SU-DHL-6 (cell line): ENCODE results near the gene EXOC3.

Source experiments
- H2AFZ ChIP-seq: fragments of 200-600 bp; sonication (generic); 2 replicates; pipeline ENCODE4 v1.6.1; 2014; ENCODE audit warnings: low read depth, mild to moderate bottlenecking, moderate library complexity, mixed read lengths, antibody characterized with exemption, low read length; ENCODE audit not compliant: severe bottlenecking
- H3F3A ChIP-seq: fragments of 200-600 bp; shearing (Covaris generic); 2 replicates; pipeline ENCODE4 v1.6.0; 2016; ENCODE audit warnings: antibody characterized with exemption, mild to moderate bottlenecking; ENCODE audit not compliant: insufficient read depth
- H3K27ac ChIP-seq: fragments of 200-600 bp; sonication (generic); 2 replicates; pipeline ENCODE4 v1.5.1; 2016; ENCODE audit warnings: low read depth, mild to moderate bottlenecking, low read length, moderate library complexity, mixed read lengths
- H3K27me3 ChIP-seq: fragments of 200-600 bp; sonication (generic), shearing (Covaris generic); 2 replicates; pipeline ENCODE4 v1.6.0; 2014; ENCODE audit warnings: mild to moderate bottlenecking, low read length
- H3K36me3 ChIP-seq: fragments of 200-600 bp; sonication (generic); 2 replicates; pipeline ENCODE4 v1.6.1; 2014; ENCODE audit warnings: mild to moderate bottlenecking, low read length, mixed read lengths
- H3K4me2 ChIP-seq: fragments of 300-600, 200-600 bp; shearing (Covaris generic), sonication (generic); 2 replicates; pipeline ENCODE4 v1.6.0; 2014; ENCODE audit warnings: low read length, low read depth, mild to moderate bottlenecking; ENCODE audit not compliant: poor library complexity, severe bottlenecking
- H3K4me3 ChIP-seq: fragments of 200-600 bp; sonication (generic); 2 replicates; pipeline ENCODE4 v1.5.1; 2014; ENCODE audit warnings: antibody characterized with exemption, low read length, mild to moderate bottlenecking, mixed read lengths; ENCODE audit not compliant: insufficient read depth, poor library complexity, severe bottlenecking
- H3K79me2 ChIP-seq: fragments of 200-600 bp; sonication (generic); 2 replicates; pipeline ENCODE4 v1.6.1; 2014; ENCODE audit warnings: mild to moderate bottlenecking, low read length, moderate library complexity; ENCODE audit not compliant: insufficient read depth
- H3K9ac ChIP-seq: fragments of 200-600 bp; sonication (generic); 2 replicates; pipeline ENCODE4 v1.7.0; 2014; ENCODE audit warnings: mild to moderate bottlenecking, low read length
- H3K9me2 ChIP-seq: fragments of 200-600 bp; sonication (generic); replicated peaks from 2 replicates; pipeline ENCODE4 v1.6.1; 2014; ENCODE audit warnings: low read length; ENCODE audit not compliant: insufficient read depth
- H3K9me3 ChIP-seq: fragments of 200-600 bp; sonication (generic); 2 replicates; pipeline ENCODE4 v1.6.1; 2014; ENCODE audit warnings: low read length, mixed read lengths; ENCODE audit not compliant: insufficient read depth
- H4K20me1 ChIP-seq: fragments of 200-600 bp; sonication (generic); 2 replicates; pipeline ENCODE4 v1.6.1; 2014; ENCODE audit warnings: low read depth, mild to moderate bottlenecking, antibody characterized with exemption, low read length, moderate library complexity, mixed read lengths
- CTCF ChIP-seq: fragments of 200-600 bp; sonication (generic); IDR thresholded peaks from one replicate; pipeline ENCODE4 v1.5.1; 2017; ENCODE audit warnings: antibody characterized with exemption, mild to moderate bottlenecking, low read length, moderate library complexity; ENCODE audit not compliant: insufficient read depth, poor library complexity, severe bottlenecking
- EZH2phosphoT487 ChIP-seq: fragments of 200-600 bp; sonication (generic), shearing (Covaris generic); conservative IDR thresholded peaks from 2 replicates; pipeline ENCODE4 v1.6.1; 2018; ENCODE audit warnings: mild to moderate bottlenecking, antibody characterized with exemption, low read length, moderate library complexity, mixed read lengths

The EXOC3 gene

GRCh38 chr5:417301-418161 is 25.4 kb upstream of the EXOC3 start:
- no peak overlapping the region for H3K4me3 ChIP-seq
- no peak overlapping the region for H2AFZ ChIP-seq
- H3K9ac ChIP-seq = no peak overlapping the region
- H3K4me2 ChIP-seq = no peak overlapping the region
- no peaks in the 10 kb centered on the region for H3K27me3 ChIP-seq
- no peaks in the 10 kb centered on the region for H3K36me3 ChIP-seq
- no peak for TF ChIP-seq EZH2phosphoT487
- TF ChIP-seq CTCF = no peak
- no peaks in the 10 kb centered on the region for H3K9me2 ChIP-seq
- H3K9me3 ChIP-seq = no peaks in the 10 kb centered on the region
- no peaks in the 10 kb centered on the region for H3K79me2 ChIP-seq
- peaks cover 5% of the 10 kb centered on the region; the same call in 1 of the 2 replicates for H3F3A ChIP-seq
- H4K20me1 ChIP-seq = no peaks in the 10 kb centered on the region
- H3K27ac ChIP-seq = no peak overlapping the region

GRCh38 chr5:418162-419121 is 24.5 kb upstream of the EXOC3 start:
- H3K9ac ChIP-seq = no peak overlapping the region
- H3K4me3 ChIP-seq = no peak overlapping the region
- H3K9me3 ChIP-seq = no peaks in the 10 kb centered on the region
- no peaks in the 10 kb centered on the region for H3K36me3 ChIP-seq
- H3K79me2 ChIP-seq = no peaks in the 10 kb centered on the region
- TF ChIP-seq CTCF (no peak), EZH2phosphoT487 (no peak)
- no peak overlapping the region for H2AFZ ChIP-seq
- H4K20me1 ChIP-seq = no peaks in the 10 kb centered on the region
- H3K27ac ChIP-seq = no peak overlapping the region
- H3K9me2 ChIP-seq = no peaks in the 10 kb centered on the region
- H3F3A ChIP-seq = peaks cover 5% of the 10 kb centered on the region; the same call in 1 of the 2 replicates
- no peaks in the 10 kb centered on the region for H3K27me3 ChIP-seq
- H3K4me2 ChIP-seq = no peak overlapping the region

GRCh38 chr5:419970-420369 is 23.0 kb upstream of the EXOC3 start:
- Histone ChIP-seq H2AFZ (no peak overlapping the region), H3K9ac (no peak overlapping the region), H3F3A (peaks cover 4% of the 10 kb centered on the region; the same call in 1 of the 2 replicates), H3K79me2 (no peaks in the 10 kb centered on the region), H3K27ac (no peak overlapping the region), H3K36me3 (no peaks in the 10 kb centered on the region), H3K4me2 (no peak overlapping the region), H3K4me3 (no peak overlapping the region), H4K20me1 (no peaks in the 10 kb centered on the region), H3K27me3 (no peaks in the 10 kb centered on the region), H3K9me3 (no peaks in the 10 kb centered on the region), H3K9me2 (no peaks in the 10 kb centered on the region)
- TF ChIP-seq CTCF (no peak), EZH2phosphoT487 (no peak)
